Karpas-422 (cell line): ENCODE results near the gene MTARC2. TPM values are rescaled to one million over a fixed set of nuclear protein-coding genes. Genes with fewer than 3 reads are reported as not detected.

Experiments
- DNase-seq: peaks from one replicate; pipeline ENCODE4 v3.0.0-alpha.2; 2015
- H2AFZ ChIP-seq: fragments of 200-600 bp; sonication (generic); 2 replicates; pipeline ENCODE4 v1.6.1; 2014; ENCODE audit warnings: antibody characterized with exemption, low read length, mixed read lengths
- H3K27ac ChIP-seq: fragments of 200-600 bp; sonication (generic); 2 replicates; pipeline ENCODE4 v1.5.1; 2014; ENCODE audit warnings: mild to moderate bottlenecking, low read length, moderate library complexity
- H3K27me3 ChIP-seq: fragments of 200-600 bp; sonication (generic); 2 replicates; pipeline ENCODE4 v1.6.1; 2014; ENCODE audit warnings: low read length, mixed read lengths
- H3K36me3 ChIP-seq: fragments of 200-600 bp; sonication (generic); 2 replicates; pipeline ENCODE4 v1.6.1; 2014; ENCODE audit warnings: low read length, mixed read lengths; ENCODE audit not compliant: insufficient read depth
- H3K4me1 ChIP-seq: fragments of 200-600 bp; sonication (generic); 2 replicates; pipeline ENCODE4 v1.6.1; 2014; ENCODE audit warnings: mild to moderate bottlenecking, low read length, mixed read lengths
- H3K4me2 ChIP-seq: fragments of 200-600 bp; sonication (generic); 2 replicates; pipeline ENCODE4 v1.6.1; 2014; ENCODE audit warnings: low read length, low read depth, mild to moderate bottlenecking; ENCODE audit not compliant: poor library complexity, severe bottlenecking
- H3K4me3 ChIP-seq: fragments of 200-600 bp; sonication (generic); 2 replicates; pipeline ENCODE4 v1.5.1; 2014; ENCODE audit warnings: mild to moderate bottlenecking, antibody characterized with exemption, low read length, mixed read lengths
- H3K79me2 ChIP-seq: fragments of 200-600 bp; sonication (generic); 2 replicates; pipeline ENCODE4 v1.6.1; 2014; ENCODE audit warnings: mild to moderate bottlenecking, low read length, mixed read lengths
- H3K9ac ChIP-seq: fragments of 200-600 bp; sonication (generic); 2 replicates; pipeline ENCODE4 v1.6.0; 2014; ENCODE audit warnings: low read length
- H3K9me2 ChIP-seq: fragments of 200-600 bp; sonication (generic), shearing (Covaris generic); replicated peaks from 2 replicates; pipeline ENCODE4 v1.6.0; 2014; ENCODE audit warnings: mild to moderate bottlenecking, low read length, moderate library complexity; ENCODE audit not compliant: insufficient read depth
- H3K9me3 ChIP-seq: fragments of 300-700, 200-600 bp; sonication (generic); 2 replicates; pipeline ENCODE4 v1.6.1; 2014; ENCODE audit warnings: low read length, mixed read lengths
- H4K20me1 ChIP-seq: fragments of 200-600 bp; sonication (generic); 2 replicates; pipeline ENCODE4 v1.6.1; 2014; ENCODE audit warnings: mild to moderate bottlenecking, antibody characterized with exemption, low read length, low read depth; ENCODE audit not compliant: insufficient read depth
- total RNA-seq: library from RNA; depleted of rRNA; stranded (reverse); fragments of >200 nt; shearing (Covaris generic); gene quantifications from 2 replicates; pipeline ENCODE4 v1.2.3, GENCODE V29; 2014; ENCODE audit warnings: low replicate concordance

The MTARC2 gene
- total RNA-seq, 1 experiment from 2014 or later: 0.48 TPM

- H3K4me3 ChIP-seq: no peak overlapping the region
- H3K9me2 ChIP-seq: no peaks in the 10 kb centered on the region
- no peaks in the 10 kb centered on the region for H3K79me2 ChIP-seq
- H3K36me3 ChIP-seq: no peaks in the 10 kb centered on the region
- no peaks in the 10 kb centered on the region for H3K9me3 ChIP-seq
- H3K27me3 ChIP-seq: no peaks in the 10 kb centered on the region; the same call in 1 of the 2 replicates
- no peaks in the 10 kb centered on the region for H3K4me1 ChIP-seq
- no peaks in the 10 kb centered on the region for H4K20me1 ChIP-seq
- no peak overlapping the region for H2AFZ ChIP-seq
- H3K9ac ChIP-seq: no peak overlapping the region
- no peak for DNase-seq
- no peak overlapping the region for H3K27ac ChIP-seq
- no peak overlapping the region for H3K4me2 ChIP-seq
These were observed 62.8 kb downstream of the MTARC2 start for GRCh38 chr1:220810963-220811362.

- DNase-seq: no peak
- Histone ChIP-seq H3K27me3 (no peaks in the 10 kb centered on the region; the same call in 1 of the 2 replicates), H3K4me1 (no peaks in the 10 kb centered on the region), H4K20me1 (no peaks in the 10 kb centered on the region), H3K9me3 (no peaks in the 10 kb centered on the region), H3K79me2 (no peaks in the 10 kb centered on the region), H2AFZ (no peak overlapping the region), H3K9ac (no peak overlapping the region), H3K9me2 (no peaks in the 10 kb centered on the region), H3K27ac (no peak overlapping the region), H3K36me3 (no peaks in the 10 kb centered on the region), H3K4me2 (no peak overlapping the region), H3K4me3 (no peak overlapping the region)
These were observed 63.6 kb downstream of the MTARC2 start for GRCh38 chr1:220811695-220812094.

- Histone ChIP-seq H3K36me3 (no peaks in the 10 kb centered on the region), H3K4me1 (no peaks in the 10 kb centered on the region), H3K9me3 (no peaks in the 10 kb centered on the region), H3K9me2 (no peaks in the 10 kb centered on the region), H3K4me2 (no peak overlapping the region), H3K9ac (no peak overlapping the region), H3K79me2 (no peaks in the 10 kb centered on the region), H3K27ac (no peak overlapping the region), H2AFZ (no peak overlapping the region), H4K20me1 (no peaks in the 10 kb centered on the region), H3K4me3 (no peak overlapping the region), H3K27me3 (no peaks in the 10 kb centered on the region; the same call in 1 of the 2 replicates)
- DNase-seq: no peak
These were observed 64.2 kb downstream of the MTARC2 start for GRCh38 chr1:220812308-220812707.

- H3K4me1 ChIP-seq: no peaks in the 10 kb centered on the region
- no peaks in the 10 kb centered on the region for H3K79me2 ChIP-seq
- no peaks in the 10 kb centered on the region; the same call in 1 of the 2 replicates for H3K27me3 ChIP-seq
- H2AFZ ChIP-seq: no peak overlapping the region
- no peaks in the 10 kb centered on the region for H3K9me3 ChIP-seq
- H3K9me2 ChIP-seq: no peaks in the 10 kb centered on the region
- no peaks in the 10 kb centered on the region for H3K36me3 ChIP-seq
- H3K9ac ChIP-seq: no peak overlapping the region
- DNase-seq: peak; percentile 80
- H3K27ac ChIP-seq: no peak overlapping the region
- no peak overlapping the region for H3K4me3 ChIP-seq
- H4K20me1 ChIP-seq: no peaks in the 10 kb centered on the region
- H3K4me2 ChIP-seq: no peak overlapping the region
These were observed 64.9 kb downstream of the MTARC2 start for GRCh38 chr1:220813013-220813412.

- Histone ChIP-seq H3K27me3 (no peaks in the 10 kb centered on the region; the same call in 1 of the 2 replicates), H3K36me3 (no peaks in the 10 kb centered on the region), H3K4me1 (no peaks in the 10 kb centered on the region), H2AFZ (no peak overlapping the region), H3K4me3 (no peak overlapping the region), H3K4me2 (no peak overlapping the region), H3K27ac (no peak overlapping the region), H3K79me2 (no peaks in the 10 kb centered on the region), H3K9me2 (no peaks in the 10 kb centered on the region), H4K20me1 (no peaks in the 10 kb centered on the region), H3K9ac (no peak overlapping the region), H3K9me3 (no peaks in the 10 kb centered on the region)
- no peak for DNase-seq
These were observed 67.3 kb downstream of the MTARC2 start for GRCh38 chr1:220815409-220815808.

GRCh38 chr1:220817907-220818306, 69.8 kb downstream of the MTARC2 start:
- H3K4me3 ChIP-seq: no peak overlapping the region
- no peaks in the 10 kb centered on the region for H3K9me2 ChIP-seq
- H3K4me1 ChIP-seq: no peaks in the 10 kb centered on the region
- H3K9ac ChIP-seq: no peak overlapping the region
- no peak overlapping the region for H3K27ac ChIP-seq
- no peaks in the 10 kb centered on the region for H3K36me3 ChIP-seq
- no peaks in the 10 kb centered on the region for H3K79me2 ChIP-seq
- no peaks in the 10 kb centered on the region for H3K27me3 ChIP-seq
- DNase-seq: no peak
- no peaks in the 10 kb centered on the region for H3K9me3 ChIP-seq
- no peak overlapping the region for H3K4me2 ChIP-seq
- no peak overlapping the region for H2AFZ ChIP-seq
- H4K20me1 ChIP-seq: no peaks in the 10 kb centered on the region

- Histone ChIP-seq H3K9ac (no peak overlapping the region), H3K4me3 (no peak overlapping the region), H3K9me3 (no peaks in the 10 kb centered on the region), H3K79me2 (no peaks in the 10 kb centered on the region), H2AFZ (no peak overlapping the region), H3K36me3 (no peaks in the 10 kb centered on the region), H3K27me3 (no peaks in the 10 kb centered on the region), H4K20me1 (no peaks in the 10 kb centered on the region), H3K4me2 (no peak overlapping the region), H3K27ac (no peak overlapping the region), H3K9me2 (no peaks in the 10 kb centered on the region), H3K4me1 (no peaks in the 10 kb centered on the region)
- no peak for DNase-seq
These were observed 70.5 kb downstream of the MTARC2 start for GRCh38 chr1:220818421-220819173.

- DNase-seq: no peak
- H3K9ac ChIP-seq: no peak overlapping the region
- no peak overlapping the region for H2AFZ ChIP-seq
- H3K9me3 ChIP-seq: no peaks in the 10 kb centered on the region
- H3K4me2 ChIP-seq: no peak overlapping the region
- H3K36me3 ChIP-seq: no peaks in the 10 kb centered on the region
- no peak overlapping the region for H3K27ac ChIP-seq
- H3K4me1 ChIP-seq: no peaks in the 10 kb centered on the region
- no peaks in the 10 kb centered on the region for H4K20me1 ChIP-seq
- H3K79me2 ChIP-seq: no peaks in the 10 kb centered on the region
- H3K27me3 ChIP-seq: no peaks in the 10 kb centered on the region
- no peaks in the 10 kb centered on the region for H3K9me2 ChIP-seq
- no peak overlapping the region for H3K4me3 ChIP-seq
These were observed 71.4 kb downstream of the MTARC2 start for GRCh38 chr1:220819467-220820026.
